Hepatic stellate cell (primary cell): ENCODE results near the gene TLE2.

ENCODE experiments used
- DNase-seq: peaks from one replicate; pipeline ENCODE4 v3.0.0; 2011; ENCODE audit warnings: low spot score

TLE2 gene

DNA sequence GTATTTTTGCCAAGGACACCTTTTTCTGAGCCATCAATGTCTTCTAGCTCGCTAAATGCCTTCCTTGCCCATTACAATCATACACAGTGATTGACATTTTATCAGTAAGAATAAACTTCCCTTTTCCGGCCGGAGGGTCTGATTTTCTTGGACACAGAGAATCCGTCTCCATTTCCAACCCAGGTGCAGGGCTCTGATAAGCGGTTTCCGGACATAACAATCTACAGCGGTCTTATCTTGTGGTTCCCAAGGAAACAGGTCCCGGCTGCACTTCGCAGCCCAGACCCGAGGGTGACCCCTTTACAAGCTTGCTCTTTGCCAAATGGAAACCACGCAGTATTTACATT, 79.2 kb downstream of the TLE2 start:
- DNase-seq, result no peak
